Spleen (tissue), 7 donors: ENCODE results near the gene NHLRC3.

Experiments
- POLR2A ChIP-seq, 3 donors: fragments of 450-650 bp; IDR thresholded peaks; one replicate each; pipeline ENCODE4 v1.5.1; 2017; ENCODE audit warnings: antibody characterized with exemption in 3 of 3, mild to moderate bottlenecking in 1 of 3
- POLR2AphosphoS5 ChIP-seq, 3 donors: sonication (generic); formaldehyde crosslinking; IDR thresholded peaks; one replicate each; pipeline ENCODE4 v1.5.1; 2017; ENCODE audit warnings: antibody characterized with exemption in 3 of 3
- TF ChIP-seq, protein P1 (sequence below), 11 experiments: fragments of 200-600 bp in 7 of 11; fragments of 450-650 bp in 4 of 11; sonication (generic) in 4 of 11; IDR thresholded peaks in 8 of 11; conservative IDR thresholded peaks in 3 of 11; 1 replicate in 7 of 11; 2 replicates in 4 of 11; pipeline versions ENCODE4 v1.4.0 to v1.8.0; 2016 to 2021; ENCODE audit warnings: antibody characterized with exemption in 11 of 11, inconsistent platforms in 4 of 11, mild to moderate bottlenecking in 1 of 11
- donor health status: DM: no; HTN: no; CAD: no; lungs with moderate emphysema.
- donor health status: DM: no; HTN: no; CAD: no.
- donor health status: DM: no; HTN: no; CAD: no.

DNA sequence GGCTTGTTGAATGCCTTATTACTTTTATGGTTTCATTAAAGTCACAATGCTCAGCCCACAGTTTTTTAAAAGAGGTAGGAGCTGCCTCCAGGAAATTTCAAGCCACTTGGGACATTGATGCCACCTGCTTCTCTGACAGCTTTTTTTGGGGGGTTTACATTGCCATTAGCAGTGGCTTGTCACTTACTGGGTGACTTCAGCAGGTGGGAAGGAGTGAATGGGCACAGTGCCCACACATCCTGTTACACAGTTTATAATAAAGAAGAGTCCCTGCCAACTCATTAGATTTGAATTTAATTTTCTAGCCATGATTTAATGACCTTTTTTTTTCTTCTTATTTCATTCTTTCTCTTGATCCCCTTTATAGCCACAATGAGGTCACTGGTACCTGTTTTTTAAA is 61.0 kb downstream of the NHLRC3 start:
- TF ChIP-seq, protein P1, sequence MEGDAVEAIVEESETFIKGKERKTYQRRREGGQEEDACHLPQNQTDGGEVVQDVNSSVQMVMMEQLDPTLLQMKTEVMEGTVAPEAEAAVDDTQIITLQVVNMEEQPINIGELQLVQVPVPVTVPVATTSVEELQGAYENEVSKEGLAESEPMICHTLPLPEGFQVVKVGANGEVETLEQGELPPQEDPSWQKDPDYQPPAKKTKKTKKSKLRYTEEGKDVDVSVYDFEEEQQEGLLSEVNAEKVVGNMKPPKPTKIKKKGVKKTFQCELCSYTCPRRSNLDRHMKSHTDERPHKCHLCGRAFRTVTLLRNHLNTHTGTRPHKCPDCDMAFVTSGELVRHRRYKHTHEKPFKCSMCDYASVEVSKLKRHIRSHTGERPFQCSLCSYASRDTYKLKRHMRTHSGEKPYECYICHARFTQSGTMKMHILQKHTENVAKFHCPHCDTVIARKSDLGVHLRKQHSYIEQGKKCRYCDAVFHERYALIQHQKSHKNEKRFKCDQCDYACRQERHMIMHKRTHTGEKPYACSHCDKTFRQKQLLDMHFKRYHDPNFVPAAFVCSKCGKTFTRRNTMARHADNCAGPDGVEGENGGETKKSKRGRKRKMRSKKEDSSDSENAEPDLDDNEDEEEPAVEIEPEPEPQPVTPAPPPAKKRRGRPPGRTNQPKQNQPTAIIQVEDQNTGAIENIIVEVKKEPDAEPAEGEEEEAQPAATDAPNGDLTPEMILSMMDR (IDR thresholded peaks at IDR 0.05 in 8 of 11, conservative IDR thresholded peaks at IDR 0.05 in 3 of 11): no peak
- TF ChIP-seq POLR2A (IDR thresholded peaks at IDR 0.05): no peak
- no peak for TF ChIP-seq POLR2AphosphoS5 (IDR thresholded peaks at IDR 0.05)
